Measurements from ENCODE around the gene OPCML. TPM values are rescaled to one million over a fixed set of nuclear protein-coding genes. Genes with fewer than 3 reads are reported as not detected.

OPCML gene
- total RNA-seq, 1 donor from 2014 or later: 2.7 TPM

DNA sequence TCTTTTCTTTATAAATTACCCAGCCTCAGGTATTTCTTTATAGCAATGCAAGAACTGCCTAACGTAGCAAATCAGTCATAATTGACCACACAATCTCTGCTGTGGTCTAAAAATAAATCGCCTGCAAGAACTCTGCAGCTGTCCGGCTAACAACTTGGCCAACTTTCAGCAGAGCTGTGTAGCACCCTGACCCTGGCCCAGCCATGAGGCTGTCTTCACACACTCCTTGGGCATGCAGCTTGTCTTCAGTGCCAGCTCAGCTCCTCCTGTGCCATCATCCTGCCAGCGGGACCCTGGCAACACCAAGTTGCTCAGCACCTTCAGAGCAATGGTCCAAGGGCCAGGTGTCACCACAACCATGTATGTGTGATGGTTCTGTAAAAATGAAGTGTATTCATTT, 355.6 kb downstream of the OPCML start:
- TF ChIP-seq, protein P1, sequence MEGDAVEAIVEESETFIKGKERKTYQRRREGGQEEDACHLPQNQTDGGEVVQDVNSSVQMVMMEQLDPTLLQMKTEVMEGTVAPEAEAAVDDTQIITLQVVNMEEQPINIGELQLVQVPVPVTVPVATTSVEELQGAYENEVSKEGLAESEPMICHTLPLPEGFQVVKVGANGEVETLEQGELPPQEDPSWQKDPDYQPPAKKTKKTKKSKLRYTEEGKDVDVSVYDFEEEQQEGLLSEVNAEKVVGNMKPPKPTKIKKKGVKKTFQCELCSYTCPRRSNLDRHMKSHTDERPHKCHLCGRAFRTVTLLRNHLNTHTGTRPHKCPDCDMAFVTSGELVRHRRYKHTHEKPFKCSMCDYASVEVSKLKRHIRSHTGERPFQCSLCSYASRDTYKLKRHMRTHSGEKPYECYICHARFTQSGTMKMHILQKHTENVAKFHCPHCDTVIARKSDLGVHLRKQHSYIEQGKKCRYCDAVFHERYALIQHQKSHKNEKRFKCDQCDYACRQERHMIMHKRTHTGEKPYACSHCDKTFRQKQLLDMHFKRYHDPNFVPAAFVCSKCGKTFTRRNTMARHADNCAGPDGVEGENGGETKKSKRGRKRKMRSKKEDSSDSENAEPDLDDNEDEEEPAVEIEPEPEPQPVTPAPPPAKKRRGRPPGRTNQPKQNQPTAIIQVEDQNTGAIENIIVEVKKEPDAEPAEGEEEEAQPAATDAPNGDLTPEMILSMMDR (IDR thresholded peaks at IDR 0.05): no peak
- Mint-ChIP-seq H3K9me3 (ENCODE audit: low read depth) (no peaks in the 10 kb centered on the region), H3K4me3 (ENCODE audit: unreplicated experiment) (no peak overlapping the region), H3K27ac (ENCODE audit: unreplicated experiment) (no peak overlapping the region), H3K36me3 (ENCODE audit: low read depth) (no peaks in the 10 kb centered on the region), H3K27me3 (ENCODE audit: low read depth) (peaks cover 12% of the 10 kb centered on the region), H3K4me1 (ENCODE audit: low read depth) (no peaks in the 10 kb centered on the region)
- DNase-seq (ENCODE audit: low spot score): no peak

DNA sequence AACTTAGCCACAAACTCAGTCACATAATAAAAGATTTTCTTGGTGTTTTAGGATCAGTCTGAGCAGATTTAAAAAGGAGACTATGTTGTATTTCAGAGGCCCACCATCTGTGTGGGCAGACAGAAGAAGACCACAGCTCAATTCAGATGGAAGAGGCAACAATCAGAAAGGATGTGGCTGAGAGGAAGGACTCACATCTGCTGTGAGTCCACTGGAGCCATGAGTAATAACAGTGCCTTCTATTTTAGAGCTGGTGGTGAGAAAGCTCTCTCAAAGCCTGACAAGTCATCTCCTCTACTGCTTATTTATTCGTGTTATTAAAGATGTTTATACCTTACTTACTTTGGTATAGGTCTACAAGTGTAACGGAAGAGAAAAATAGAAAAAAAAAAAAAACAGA, 357.2 kb downstream of the OPCML start:
- H3K27ac Mint-ChIP-seq (ENCODE audit: unreplicated experiment): no peak overlapping the region
- H3K4me1 Mint-ChIP-seq (ENCODE audit: low read depth): peaks cover 6% of the 10 kb centered on the region
- TF ChIP-seq, protein P1 (IDR thresholded peaks at IDR 0.05): no peak
- no peak for DNase-seq (ENCODE audit: low spot score)
- peaks cover 4% of the 10 kb centered on the region for H3K27me3 Mint-ChIP-seq (ENCODE audit: low read depth)
- H3K4me3 Mint-ChIP-seq (ENCODE audit: unreplicated experiment): no peak overlapping the region
- peaks cover 2% of the 10 kb centered on the region for H3K36me3 Mint-ChIP-seq (ENCODE audit: low read depth)
- no peaks in the 10 kb centered on the region for H3K9me3 Mint-ChIP-seq (ENCODE audit: low read depth)

DNA sequence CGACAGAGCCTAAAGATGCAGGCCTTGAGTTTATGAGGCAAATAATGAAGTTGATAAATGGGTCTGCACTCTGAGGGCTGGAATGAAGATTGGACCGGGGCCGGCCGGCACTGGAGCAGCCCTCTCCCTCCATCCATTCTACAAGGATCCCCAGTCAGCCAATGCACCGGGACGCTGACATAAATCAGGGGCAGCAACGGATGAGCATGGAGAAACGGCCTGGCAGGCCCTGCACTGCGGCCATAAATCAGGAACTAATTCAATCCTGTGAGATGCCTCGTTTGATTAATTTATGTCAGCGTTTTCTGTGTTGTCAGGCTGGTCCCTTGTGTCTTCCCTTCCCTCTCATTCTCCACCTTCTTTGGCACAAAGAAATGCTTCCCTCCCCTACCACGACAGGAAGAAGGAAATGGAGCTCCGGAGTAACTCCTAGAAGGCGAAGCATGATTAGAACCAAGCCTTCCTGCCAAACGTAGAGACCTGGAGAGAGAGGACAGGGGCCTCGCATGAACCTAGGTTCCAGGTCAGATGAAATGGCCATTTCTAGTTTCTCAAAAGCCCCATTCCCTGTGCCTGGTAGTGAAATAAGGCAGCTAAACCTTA, 358.4 kb downstream of the OPCML start:
- H3K4me3 Mint-ChIP-seq (ENCODE audit: unreplicated experiment): no peak overlapping the region
- TF ChIP-seq, protein P1 (IDR thresholded peaks at IDR 0.05): no peak
- H3K4me1 Mint-ChIP-seq (ENCODE audit: low read depth): peaks cover 6% of the 10 kb centered on the region
- no peak overlapping the region for H3K27ac Mint-ChIP-seq (ENCODE audit: unreplicated experiment)
- H3K27me3 Mint-ChIP-seq (ENCODE audit: low read depth): no peaks in the 10 kb centered on the region
- no peak for DNase-seq (ENCODE audit: low spot score)
- H3K9me3 Mint-ChIP-seq (ENCODE audit: low read depth): no peaks in the 10 kb centered on the region
- peaks cover 2% of the 10 kb centered on the region for H3K36me3 Mint-ChIP-seq (ENCODE audit: low read depth)

DNA sequence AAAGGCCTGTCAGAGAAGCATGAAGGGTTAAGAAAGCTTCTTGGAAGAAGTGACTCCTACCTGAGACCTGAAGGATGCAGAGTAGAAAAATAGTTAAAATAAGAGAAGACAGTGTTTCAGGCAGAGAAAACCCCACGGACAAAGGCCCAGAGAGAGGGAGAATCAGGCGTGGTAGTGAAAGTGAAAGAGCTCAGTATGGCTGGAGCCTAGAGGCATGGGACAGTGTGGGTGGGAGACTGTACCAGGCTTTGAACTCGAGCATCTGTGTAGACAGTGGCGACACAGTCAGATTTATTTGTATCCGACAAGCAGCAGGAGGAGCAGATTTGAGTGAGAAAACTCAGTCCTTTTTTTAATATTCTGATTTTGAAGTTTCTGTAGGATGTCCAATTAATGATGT, 360.0 kb downstream of the OPCML start:
- Mint-ChIP-seq H3K9me3 (ENCODE audit: low read depth) (no peaks in the 10 kb centered on the region), H3K36me3 (ENCODE audit: low read depth) (peaks cover 2% of the 10 kb centered on the region), H3K27me3 (ENCODE audit: low read depth) (peaks cover 4% of the 10 kb centered on the region), H3K4me1 (ENCODE audit: low read depth) (peaks cover 6% of the 10 kb centered on the region), H3K27ac (ENCODE audit: unreplicated experiment) (no peak overlapping the region), H3K4me3 (ENCODE audit: unreplicated experiment) (no peak overlapping the region)
- DNase-seq (ENCODE audit: low spot score): no peak
- TF ChIP-seq, protein P1 (IDR thresholded peaks at IDR 0.05): no peak

DNA sequence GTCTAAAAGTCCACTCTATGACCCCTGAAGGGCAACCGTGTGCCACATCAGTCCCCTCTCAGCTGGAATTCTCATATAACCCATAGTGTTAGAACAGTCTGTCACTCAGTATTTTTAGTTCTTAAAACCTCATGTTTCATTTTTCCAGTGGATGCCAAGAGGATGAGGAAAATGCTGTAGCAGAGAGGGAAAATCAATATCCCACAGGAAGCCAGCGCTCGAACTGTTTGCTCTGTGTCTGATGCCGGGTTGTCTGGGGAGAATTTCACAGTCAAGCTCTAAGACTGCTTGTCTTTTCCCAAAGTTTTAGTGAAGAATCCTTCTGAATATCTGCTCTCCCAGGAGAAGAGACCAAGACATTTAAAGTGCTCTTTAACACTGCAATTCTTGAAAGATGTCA, 360.9 kb downstream of the OPCML start:
- Mint-ChIP-seq H3K27me3 (ENCODE audit: low read depth) (peaks cover 10% of the 10 kb centered on the region), H3K27ac (ENCODE audit: unreplicated experiment) (no peak overlapping the region), H3K4me3 (ENCODE audit: unreplicated experiment) (no peak overlapping the region), H3K4me1 (ENCODE audit: low read depth) (peaks cover 6% of the 10 kb centered on the region), H3K36me3 (ENCODE audit: low read depth) (peaks cover 2% of the 10 kb centered on the region), H3K9me3 (ENCODE audit: low read depth) (no peaks in the 10 kb centered on the region)
- DNase-seq (ENCODE audit: low spot score): no peak
- TF ChIP-seq, protein P1 (IDR thresholded peaks at IDR 0.05): no peak
